Measurements from ENCODE around the gene HRH1.

- no peak for TF ChIP-seq CTCF (optimal IDR thresholded peaks at IDR 0.05 in 1 of 3, IDR thresholded peaks at IDR 0.05 in 1 of 3, conservative IDR thresholded peaks at IDR 0.05 in 1 of 3; ENCODE audit: extremely low read depth in 1 of 3, insufficient read depth in 2 of 3, low read length in 3 of 3)
- no peak for TF ChIP-seq EZH2 (IDR thresholded peaks at IDR 0.05; ENCODE audit: low read length)
Observed at GRCh38 chr3:11307830-11308432, 153.6 kb downstream of the HRH1 start.

Measured in keratinocyte (primary cell).